Body of pancreas (tissue), 4 donors: ENCODE measurements around the gene EPGN.

Experiments used
- CTCF ChIP-seq, 7 experiments: fragments of 450-650 bp in 4 of 7; fragments of 200-600 bp in 3 of 7; sonication (generic) in 3 of 7; IDR thresholded peaks; one replicate each; pipeline ENCODE4 v1.5.1; 2016 to 2019; ENCODE audit warnings: antibody characterized with exemption in 7 of 7
- POLR2A ChIP-seq, 3 donors: fragments of 450-650 bp; IDR thresholded peaks; one replicate each; pipeline ENCODE4 v1.6.1; 2016; ENCODE audit warnings: antibody characterized with exemption in 3 of 3, mild to moderate bottlenecking in 2 of 3

- TF ChIP-seq CTCF (IDR thresholded peaks at IDR 0.05) (no peak), POLR2A (IDR thresholded peaks at IDR 0.05) (no peak)
These were observed 16.8 kb upstream of the EPGN start for GRCh38 chr4:74291471-74291870.
